ENCODE data around the gene STK32C.
A peak's percentile ranks its signal among the peaks of the same experiment; 100 is the strongest.

Gene STK32C

DNA sequence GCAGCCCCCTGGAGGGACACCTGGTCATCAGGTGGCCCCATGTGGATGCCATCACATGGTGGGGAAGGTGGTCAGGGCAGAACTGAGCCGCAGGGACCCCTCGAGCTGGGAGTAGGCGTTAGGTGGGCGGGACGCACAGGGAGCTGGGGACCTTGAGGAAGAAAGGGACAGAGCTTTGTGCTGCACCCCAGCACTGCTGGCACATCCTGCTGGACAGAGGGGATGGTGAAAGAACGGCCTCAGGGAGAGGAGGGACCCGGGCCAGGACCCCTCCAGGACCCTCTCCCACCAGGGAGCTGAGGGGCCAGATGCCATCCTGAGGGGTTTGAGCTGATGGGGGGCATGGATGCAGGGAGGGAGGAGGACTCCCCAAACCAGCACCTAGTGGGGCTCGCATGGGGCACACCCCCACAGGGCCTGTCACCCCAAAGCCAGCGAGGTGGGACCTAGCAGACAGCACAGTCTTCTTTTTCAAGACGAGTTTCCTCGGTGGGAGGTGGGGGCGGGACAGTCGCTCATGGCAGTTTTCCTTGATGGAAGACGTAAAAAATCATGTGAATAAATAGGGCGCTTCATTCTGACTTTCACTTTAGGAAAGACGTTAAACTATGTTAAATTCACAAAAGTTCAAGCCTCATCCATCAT is 43.3 kb downstream of the STK32C start:
- DNase-seq = no peak

DNA sequence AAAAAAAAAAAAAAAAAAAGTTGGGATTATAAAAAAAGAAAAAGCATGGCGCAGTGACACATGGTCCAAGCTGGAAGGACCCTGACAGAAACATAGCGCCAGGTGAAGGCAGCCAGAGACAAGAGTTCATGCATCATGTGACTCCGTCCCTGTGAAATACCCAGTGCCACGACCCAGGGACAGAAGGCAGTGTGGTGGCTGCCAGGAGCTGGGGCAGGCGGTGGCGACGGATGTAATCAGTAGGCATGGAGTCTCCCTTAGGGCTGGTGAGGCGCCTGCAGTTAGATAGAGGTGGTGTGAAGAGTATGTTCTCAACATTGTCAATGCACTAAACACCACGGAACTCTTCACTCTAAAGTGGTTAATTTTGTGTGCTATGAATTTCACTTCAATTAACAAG is 43.9 kb downstream of the STK32C start:
- DNase-seq = no peak

DNA sequence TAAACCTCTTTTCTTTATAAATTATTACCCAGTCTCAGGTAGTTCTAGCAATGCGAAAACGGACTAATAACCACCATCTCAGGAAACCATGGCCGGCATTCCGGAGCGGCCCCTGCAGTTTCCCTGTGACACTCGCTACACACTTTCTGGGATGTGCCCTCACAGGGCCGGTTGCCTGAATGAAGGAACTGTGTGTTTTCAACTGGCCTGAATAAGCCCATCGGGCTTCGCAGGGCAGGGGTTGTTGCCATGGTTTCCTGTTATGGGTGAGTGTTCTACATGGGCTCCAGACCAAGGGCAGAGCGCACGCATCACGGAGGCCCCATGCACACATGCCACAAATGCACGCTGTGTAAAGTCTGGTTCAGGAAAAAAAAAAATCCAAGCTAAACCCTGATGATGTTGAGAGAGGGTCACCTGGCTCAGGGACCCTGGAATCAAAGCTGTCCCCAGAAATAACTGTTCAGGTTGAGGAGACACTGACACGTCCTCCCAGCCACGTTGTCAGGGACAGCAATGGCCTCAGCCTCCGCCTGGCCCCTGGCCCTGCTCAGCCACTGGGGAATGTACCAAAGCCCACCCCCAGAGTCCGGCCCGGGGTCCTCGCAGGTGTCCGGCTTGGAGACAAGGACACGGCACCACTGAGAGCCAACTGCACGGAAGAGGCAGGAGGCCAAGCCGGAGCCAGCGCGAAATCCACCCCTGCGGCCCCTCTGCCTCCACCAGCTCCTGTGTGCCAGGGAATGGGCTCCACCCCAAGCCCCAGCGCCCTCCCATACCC is 47.9 kb downstream of the STK32C start:
- no peak for DNase-seq

- DNase-seq = no peak
These were observed 49.3 kb downstream of the STK32C start for GRCh38 chr10:132258423-132258822.

DNA sequence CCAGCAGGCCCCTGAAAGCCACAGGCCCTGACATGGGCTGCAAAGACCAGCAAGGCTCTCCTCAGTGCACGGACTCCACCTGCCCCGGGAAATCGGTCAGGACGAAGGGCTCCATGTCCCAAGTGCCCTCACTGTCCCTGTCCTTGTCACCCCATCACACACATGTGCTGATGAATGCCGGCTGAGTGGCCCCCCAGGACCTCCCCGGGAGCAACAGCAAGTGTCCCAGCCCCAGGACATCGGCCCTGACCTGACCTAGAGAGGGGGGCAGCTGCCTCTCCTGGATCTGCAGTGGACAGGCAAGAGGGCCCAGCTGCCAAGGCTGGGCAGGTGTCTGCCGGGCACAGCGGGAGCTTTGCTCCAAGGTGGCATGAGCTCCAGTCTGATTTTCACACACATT is 49.8 kb downstream of the STK32C start:
- no peak for DNase-seq

- no peak for DNase-seq
These were observed 50.5 kb downstream of the STK32C start for GRCh38 chr10:132257271-132257670.

- no peak for DNase-seq
These were observed 50.9 kb downstream of the STK32C start for GRCh38 chr10:132256866-132257265.

DNA sequence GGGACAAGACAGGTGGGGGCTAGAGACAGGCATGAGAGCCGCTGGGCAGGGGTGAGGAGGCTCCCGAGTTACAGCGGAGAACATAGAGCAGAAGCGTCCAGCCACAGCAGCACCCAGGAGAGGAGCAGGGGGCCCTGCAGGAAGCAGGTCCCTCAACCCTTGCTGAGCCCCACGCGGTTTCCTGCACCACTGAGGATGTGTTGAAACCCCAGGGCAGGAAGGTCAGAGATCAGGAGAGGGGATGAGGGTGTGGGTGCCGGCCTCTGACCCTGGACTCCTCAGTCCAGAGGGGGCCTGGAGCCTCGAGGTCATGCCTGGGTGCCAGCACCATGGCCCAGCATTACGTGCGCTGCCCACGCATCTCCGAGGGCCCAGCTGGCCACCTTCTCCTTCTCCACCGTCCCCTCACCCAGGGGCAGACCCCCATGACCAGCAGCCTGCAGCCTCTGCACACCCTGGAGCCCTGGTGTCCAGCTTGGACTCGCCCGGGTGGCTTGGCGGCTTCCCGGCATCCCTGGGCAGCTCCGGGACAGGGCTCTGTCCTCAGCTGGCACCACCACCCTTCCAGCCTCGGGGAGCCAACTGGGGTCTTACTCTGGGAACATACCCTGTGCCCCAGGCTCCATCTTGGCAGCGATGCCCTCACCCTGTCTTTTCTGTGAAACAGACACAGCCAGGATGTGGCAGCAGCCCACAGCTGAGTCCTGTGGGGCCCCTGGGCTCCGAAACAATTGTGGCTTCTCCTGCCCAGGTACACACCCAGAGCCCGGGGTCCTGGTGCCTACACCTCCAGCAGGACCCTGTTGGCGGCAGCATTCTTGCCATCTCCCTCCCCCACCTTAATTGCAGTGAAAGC is 52.0 kb downstream of the STK32C start:
- no peak for DNase-seq

DNA sequence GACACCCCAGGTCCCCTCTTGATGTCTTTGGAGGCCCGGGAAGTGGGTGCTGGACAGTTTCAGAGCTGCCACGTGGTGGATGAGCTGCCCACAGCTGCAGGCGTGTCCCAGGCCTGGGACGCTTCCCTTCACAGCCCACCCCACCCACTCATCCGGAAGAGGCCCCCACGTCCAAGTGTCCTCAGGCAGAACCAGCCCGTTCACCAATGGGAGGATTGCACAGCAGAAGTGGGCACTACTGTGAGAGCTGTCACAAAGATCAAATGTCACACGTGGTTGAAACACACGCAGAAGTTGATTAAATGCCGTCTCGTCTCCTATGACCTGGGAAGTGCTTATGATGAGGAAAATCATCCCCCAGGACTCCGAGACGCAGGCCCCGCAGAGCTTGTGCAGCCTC is 52.9 kb downstream of the STK32C start:
- no peak for DNase-seq

GRCh38 chr10:132253092-132253687 is 54.6 kb downstream of the STK32C start:
- DNase-seq = no peak

GRCh38 chr10:132252412-132252811 is 55.3 kb downstream of the STK32C start:
- DNase-seq = no peak

DNA sequence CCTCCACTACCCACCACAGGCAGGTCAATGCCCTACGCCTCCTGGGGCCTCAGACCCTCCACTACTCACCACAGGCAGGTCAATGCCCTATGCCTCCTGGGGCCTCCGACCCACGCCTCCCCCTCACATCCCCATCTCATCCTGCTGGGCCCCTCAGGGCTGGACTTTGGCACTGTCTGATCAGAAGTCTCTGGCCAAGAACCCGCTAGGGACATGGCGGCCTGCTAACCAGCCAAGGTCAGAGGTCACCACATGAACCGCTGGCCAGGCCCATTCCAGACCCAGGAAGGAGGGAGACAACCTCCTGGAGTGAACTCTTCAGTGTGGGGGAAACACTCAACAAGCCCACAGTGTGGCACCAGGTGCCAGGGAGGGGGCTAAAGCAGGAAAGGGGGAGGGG is 55.8 kb downstream of the STK32C start:
- DNase-seq = no peak

DNA sequence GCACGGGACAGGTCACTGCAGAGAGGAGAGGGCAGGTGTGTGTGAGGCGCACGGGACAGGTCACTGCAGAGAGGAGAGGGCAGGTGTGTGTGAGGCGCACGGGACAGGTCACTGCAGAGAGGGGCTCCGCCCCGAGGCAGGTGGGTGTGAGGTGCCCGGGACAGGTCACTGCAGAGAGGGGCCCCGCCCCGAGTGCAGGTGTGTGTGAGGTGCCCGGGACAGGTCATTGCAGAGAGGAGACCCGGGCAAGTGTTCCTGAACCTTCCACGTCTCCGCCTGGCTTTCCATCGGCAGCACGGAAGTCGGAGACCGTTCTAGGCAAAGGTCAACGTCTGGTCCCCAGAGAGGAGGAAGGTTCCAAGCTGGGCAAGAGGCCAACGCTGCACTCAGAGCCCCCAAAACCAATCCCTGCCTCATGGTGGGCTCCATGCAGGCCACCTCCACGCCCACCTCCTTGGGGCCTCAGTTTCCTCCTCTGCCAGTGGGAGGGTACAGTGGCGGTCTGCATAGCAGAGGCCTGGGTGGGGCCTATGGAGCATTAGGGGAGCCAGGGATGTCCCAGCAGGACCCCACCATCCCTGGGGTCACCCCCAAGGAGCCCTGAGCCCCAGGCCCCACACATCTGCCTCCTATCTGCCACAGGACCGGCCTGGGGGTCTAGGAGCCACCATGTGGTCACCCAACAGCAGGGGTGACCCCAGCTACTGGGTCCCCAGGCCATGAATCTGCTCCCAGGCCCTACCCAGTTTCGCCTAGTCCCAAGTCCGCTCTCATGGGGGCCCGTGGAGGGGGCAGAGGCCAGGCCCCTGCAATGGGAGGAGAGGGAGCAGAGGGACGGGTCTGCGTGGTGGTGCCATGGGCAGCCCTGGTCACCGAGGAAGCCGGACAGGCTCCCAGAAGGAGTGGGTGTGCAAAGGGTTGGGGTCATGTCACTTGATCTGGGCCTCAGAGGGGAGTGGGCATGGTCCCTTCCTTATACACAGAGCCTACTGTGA is 57.0 kb downstream of the STK32C start:
- DNase-seq = no peak

DNA sequence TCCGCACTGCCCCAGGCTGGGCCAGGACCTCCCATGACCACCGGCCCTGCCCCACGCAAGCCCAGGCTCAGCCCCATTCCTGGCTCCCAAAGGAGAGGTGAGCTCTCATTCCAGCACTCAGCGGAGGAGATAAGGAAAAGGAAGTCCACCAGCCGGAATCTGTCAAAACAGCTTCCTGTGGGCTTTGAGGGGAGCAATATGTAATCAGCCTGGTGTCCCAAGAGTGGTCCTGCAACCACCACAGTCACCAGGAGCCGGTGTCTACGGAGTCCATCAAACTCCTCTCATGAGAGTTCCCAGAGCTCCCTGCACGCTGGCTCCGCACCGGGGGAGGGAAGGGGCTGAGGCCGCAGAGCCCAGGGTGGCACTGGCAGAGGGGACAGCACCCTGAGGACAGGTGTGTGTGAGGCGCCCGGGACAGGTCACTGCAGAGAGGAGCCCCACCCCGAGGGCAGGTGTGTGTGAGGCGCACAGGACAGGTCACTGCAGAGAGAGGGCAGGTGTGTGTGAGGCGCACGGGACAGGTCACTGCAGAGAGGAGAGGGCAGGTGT is 57.9 kb downstream of the STK32C start:
- no peak for DNase-seq

DNA sequence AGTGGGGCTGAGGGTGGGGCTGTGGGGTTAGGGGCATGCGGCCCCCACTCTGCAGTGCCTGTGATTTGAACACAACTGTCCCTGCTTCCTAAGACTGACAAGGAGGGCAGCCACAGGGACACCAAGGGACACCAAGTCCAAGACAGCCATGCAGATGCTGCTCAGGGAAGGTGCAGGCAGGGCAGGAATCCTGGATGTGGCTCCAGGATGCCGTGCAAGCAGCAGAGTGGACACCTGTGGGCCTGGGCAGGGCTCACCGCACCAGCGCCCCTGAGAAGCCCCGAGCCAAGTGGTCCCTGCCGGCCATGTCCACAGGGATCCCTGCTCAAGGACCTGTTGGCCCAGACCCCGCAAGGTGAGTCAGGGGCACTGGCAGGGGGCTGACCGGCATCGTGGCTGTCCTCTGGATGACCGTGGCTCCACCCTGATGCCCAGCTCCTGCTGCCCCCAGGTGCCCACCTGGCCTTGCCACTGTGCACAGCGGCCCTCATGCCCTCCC is 58.5 kb downstream of the STK32C start:
- no peak for DNase-seq

GRCh38 chr10:132248455-132249225 is 59.1 kb downstream of the STK32C start:
- peak; percentile 58 for DNase-seq

DNA sequence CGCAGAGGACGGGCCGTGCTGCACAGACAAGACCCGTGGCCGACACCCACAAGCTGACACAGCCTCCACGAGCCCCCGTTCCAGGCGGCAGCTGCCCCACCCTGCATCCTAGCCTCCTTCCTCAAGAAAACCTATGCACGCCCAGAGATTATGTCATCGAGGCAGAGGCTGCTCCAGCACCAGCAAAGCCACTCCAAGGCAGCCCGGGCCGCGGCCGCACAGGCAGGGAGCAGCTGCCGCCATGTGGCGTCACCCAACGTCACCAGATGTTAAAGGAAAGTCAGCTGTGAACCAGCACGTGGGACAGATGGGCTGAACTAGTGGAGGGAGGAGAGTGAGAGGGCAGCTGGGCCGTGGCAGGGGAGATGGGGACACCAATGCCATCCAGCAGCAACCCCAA is 59.8 kb downstream of the STK32C start:
- no peak for DNase-seq

- DNase-seq = no peak
These were observed 61.5 kb downstream of the STK32C start for GRCh38 chr10:132246296-132246695.

- no peak for DNase-seq
These were observed 62.7 kb downstream of the STK32C start for GRCh38 chr10:132245056-132245455.

DNA sequence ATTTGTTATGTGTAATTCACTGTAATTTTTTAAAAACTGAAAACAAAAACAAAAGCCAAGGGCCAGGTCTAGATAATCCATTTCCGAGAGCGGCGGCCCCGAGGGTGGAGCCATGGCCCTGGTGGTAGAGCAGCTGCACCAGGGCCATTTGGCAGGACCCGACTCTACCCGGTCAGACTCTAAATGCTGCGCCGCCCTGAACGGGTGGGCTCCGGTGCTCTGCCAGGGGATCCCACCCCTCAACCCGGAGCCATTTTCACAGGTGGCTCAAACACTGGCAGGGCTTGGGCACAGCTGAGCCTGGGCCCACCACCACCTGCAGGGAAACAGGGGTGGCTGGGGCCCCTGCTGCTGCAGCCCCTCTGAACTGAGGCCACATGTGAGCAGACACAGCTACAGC is 64.1 kb downstream of the STK32C start:
- no peak for DNase-seq

GRCh38 chr10:132243141-132243540 is 64.6 kb downstream of the STK32C start:
- DNase-seq = no peak

Data from central memory CD4-positive, alpha-beta T cell (primary cell).